ENCODE results near the gene HTR3A.

DNA sequence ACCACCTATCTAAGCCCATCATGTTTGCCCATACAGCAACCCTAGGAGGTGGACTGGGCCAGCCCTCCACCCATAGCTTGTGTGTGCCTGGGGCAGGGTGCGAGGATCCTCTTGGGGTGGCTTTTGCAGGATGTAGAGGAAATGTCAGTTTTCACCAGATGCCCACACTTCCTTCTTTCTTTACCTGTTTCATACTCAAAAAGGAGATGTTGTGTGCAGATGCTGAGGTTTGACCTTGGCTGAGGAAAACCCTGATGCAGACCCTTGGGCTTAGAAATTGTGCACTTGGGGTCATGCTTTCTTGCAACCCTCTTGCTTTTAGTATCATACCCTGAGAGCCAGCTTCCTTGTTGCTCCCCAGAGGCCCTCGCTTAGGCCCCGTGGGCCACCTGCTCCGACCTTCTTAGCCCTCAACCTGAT is 2.2 kb downstream of the HTR3A start:
- TF ChIP-seq, protein P1, sequence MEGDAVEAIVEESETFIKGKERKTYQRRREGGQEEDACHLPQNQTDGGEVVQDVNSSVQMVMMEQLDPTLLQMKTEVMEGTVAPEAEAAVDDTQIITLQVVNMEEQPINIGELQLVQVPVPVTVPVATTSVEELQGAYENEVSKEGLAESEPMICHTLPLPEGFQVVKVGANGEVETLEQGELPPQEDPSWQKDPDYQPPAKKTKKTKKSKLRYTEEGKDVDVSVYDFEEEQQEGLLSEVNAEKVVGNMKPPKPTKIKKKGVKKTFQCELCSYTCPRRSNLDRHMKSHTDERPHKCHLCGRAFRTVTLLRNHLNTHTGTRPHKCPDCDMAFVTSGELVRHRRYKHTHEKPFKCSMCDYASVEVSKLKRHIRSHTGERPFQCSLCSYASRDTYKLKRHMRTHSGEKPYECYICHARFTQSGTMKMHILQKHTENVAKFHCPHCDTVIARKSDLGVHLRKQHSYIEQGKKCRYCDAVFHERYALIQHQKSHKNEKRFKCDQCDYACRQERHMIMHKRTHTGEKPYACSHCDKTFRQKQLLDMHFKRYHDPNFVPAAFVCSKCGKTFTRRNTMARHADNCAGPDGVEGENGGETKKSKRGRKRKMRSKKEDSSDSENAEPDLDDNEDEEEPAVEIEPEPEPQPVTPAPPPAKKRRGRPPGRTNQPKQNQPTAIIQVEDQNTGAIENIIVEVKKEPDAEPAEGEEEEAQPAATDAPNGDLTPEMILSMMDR (IDR thresholded peaks at IDR 0.05) = no peak
- TF ChIP-seq ZFX (IDR thresholded peaks at IDR 0.05; ENCODE audit: borderline replicate concordance) = no peak
